Measurements from ENCODE around the gene PKP3.
"Not testable (repeated sequence)": the region's sequence is repeated elsewhere in the genome, so short reads cannot be mapped to it uniquely, and the experiment has no call there.

PKP3 gene

GRCh38 chr11:394034-394857, at the start of gene PKP3:
Gene PKP3, plus strand, starts transcription at chr11:394209. Its CDS starts 84 bp downstream, at chr11:394293.
- no peak for DNase-seq

- no peak for DNase-seq
These were observed 49.0 kb upstream of the PKP3 start for GRCh38 chr11:344836-345578.

GRCh38 chr11:346529-346928, 47.5 kb upstream of the PKP3 start:
- DNase-seq, result no peak

- not testable (repeated sequence) for DNase-seq
These were observed 44.6 kb upstream of the PKP3 start for GRCh38 chr11:349270-349954.

- not testable (repeated sequence) for DNase-seq
These were observed 43.8 kb upstream of the PKP3 start for GRCh38 chr11:350033-350722.

- no peak for DNase-seq
These were observed 43.2 kb upstream of the PKP3 start for GRCh38 chr11:350723-351255.

GRCh38 chr11:351411-351810, 42.6 kb upstream of the PKP3 start:
- no peak for DNase-seq

GRCh38 chr11:352456-353031, 41.5 kb upstream of the PKP3 start:
- no peak for DNase-seq

GRCh38 chr11:353179-353873, 40.7 kb upstream of the PKP3 start:
- no peak for DNase-seq

- peak; percentile 29 to 52 for DNase-seq
These were observed 38.2 kb upstream of the PKP3 start for GRCh38 chr11:355581-356458.

- DNase-seq, result no peak
These were observed 37.4 kb upstream of the PKP3 start for GRCh38 chr11:356610-357009.

- DNase-seq, result no peak
These were observed 36.4 kb upstream of the PKP3 start for GRCh38 chr11:357582-357981.

- no peak for DNase-seq
These were observed 35.7 kb upstream of the PKP3 start for GRCh38 chr11:358129-358800.

GRCh38 chr11:359181-359714, 34.8 kb upstream of the PKP3 start:
- no peak for DNase-seq

GRCh38 chr11:360326-361280, 33.4 kb upstream of the PKP3 start:
- DNase-seq, result no peak

GRCh38 chr11:362642-363442, 31.2 kb upstream of the PKP3 start:
- peak in 1 of 2 experiments; percentile 29 for DNase-seq

- DNase-seq, result not testable (repeated sequence)
These were observed 30.6 kb upstream of the PKP3 start for GRCh38 chr11:363443-363805.

Data from NCI-H524 (cell line).